MCF 10A (cell line): Measurements from ENCODE around the gene PPFIBP2. TPM values are rescaled to one million over a fixed set of nuclear protein-coding genes. Genes with fewer than 3 reads are reported as not detected.

Experiments used
- BruUV-seq: library from RNA; stranded (reverse); fragments of 400-500 nt; replicated peaks from 2 replicates; lab custom pipeline; 2021; lab: Mats Ljungman, UMichigan
- CTCF ChIA-PET: fragments of 300-600 bp; sonication (Branson Sonifier 250); formaldehyde crosslinking; extraction: SDS; loops from one replicate; lab custom pipeline; 2021; ENCODE audit warnings: antibody characterized with exemption, inconsistent platforms; lab: Yijun Ruan, JAX
- POLR2A ChIA-PET: fragments of 300-600, 350-650 bp; sonication (Branson Sonifier 250); formaldehyde crosslinking; extraction: SDS; loops from one replicate; lab custom pipeline; 2020; ENCODE audit warnings: antibody characterized with exemption, inconsistent platforms; lab: Yijun Ruan, JAX
- DNase-seq: peaks from one replicate; pipeline ENCODE4 v3.0.0-alpha.2; 2018; ENCODE audit not compliant: unreplicated experiment
- H3K27ac Mint-ChIP-seq: one replicate; pipeline ENCODE4 v1.8.0; 2022; ENCODE audit warnings: mild to moderate bottlenecking, low read depth, mixed read lengths; ENCODE audit not compliant: unreplicated experiment
- H3K27me3 Mint-ChIP-seq: one replicate; pipeline ENCODE4 v1.8.0; 2022; ENCODE audit warnings: mixed read lengths; ENCODE audit not compliant: insufficient read depth, unreplicated experiment
- H3K36me3 Mint-ChIP-seq: one replicate; pipeline ENCODE4 v1.8.0; 2022; ENCODE audit warnings: mild to moderate bottlenecking, moderate library complexity, mixed read lengths; ENCODE audit not compliant: insufficient read depth, unreplicated experiment
- H3K4me1 Mint-ChIP-seq: one replicate; pipeline ENCODE4 v1.8.0; 2022; ENCODE audit warnings: mixed read lengths; ENCODE audit not compliant: insufficient read depth, unreplicated experiment
- H3K4me3 Mint-ChIP-seq: one replicate; pipeline ENCODE4 v1.8.0; 2022; ENCODE audit warnings: mild to moderate bottlenecking, moderate library complexity, mixed read lengths; ENCODE audit not compliant: unreplicated experiment
- H3K9me3 Mint-ChIP-seq: one replicate; pipeline ENCODE4 v1.8.0; 2022; ENCODE audit warnings: mixed read lengths; ENCODE audit not compliant: unreplicated experiment
- intact Hi-C: fragments of 100-400 bp; cut with micrococcal nuclease; formaldehyde crosslinking; loops from 2 replicates; pipeline ENCODE4 v1.14.1; 2022
- total RNA-seq: library from RNA; stranded (reverse); gene quantifications from 2 replicates; pipeline ENCODE4 v1.2.3, GENCODE V29; 2022
- TF ChIP-seq, protein P1 (sequence below): fragments of 200-600 bp; IDR thresholded peaks from one replicate; pipeline ENCODE4 v1.8.0; 2022; ENCODE audit warnings: antibody characterized with exemption, mild to moderate bottlenecking; ENCODE audit not compliant: unreplicated experiment

PPFIBP2 gene
- total RNA-seq, 1 experiment from 2014 or later, result 3.5 TPM

DNA sequence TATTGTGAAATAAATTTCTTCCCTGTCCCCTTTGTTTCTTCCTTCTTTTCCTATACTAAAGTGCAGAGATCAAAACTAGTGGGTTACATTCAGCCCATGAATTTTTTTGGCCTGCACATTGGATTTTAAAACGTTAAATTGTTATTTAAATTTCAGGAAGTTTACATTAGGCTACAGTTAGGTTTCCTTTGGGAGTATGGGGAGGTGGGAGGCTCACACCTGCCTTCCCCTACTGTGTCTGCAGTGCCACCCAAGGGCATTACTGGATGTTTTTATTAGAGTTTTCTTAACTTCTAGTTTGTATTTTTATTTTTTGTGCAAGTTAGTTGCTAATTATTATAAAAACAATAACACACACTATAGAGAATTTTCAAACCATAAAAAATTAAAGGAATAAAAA, 107.8 kb downstream of the PPFIBP2 start:
- POLR2A ChIA-PET, result no interaction called here
- Mint-ChIP-seq H3K27ac (no peak overlapping the region), H3K9me3 (no peaks in the 10 kb centered on the region), H3K4me1 (no peaks in the 10 kb centered on the region), H3K4me3 (no peak overlapping the region), H3K27me3 (no peaks in the 10 kb centered on the region), H3K36me3 (no peaks in the 10 kb centered on the region)
- intact Hi-C loops, result no loop called here
- TF ChIP-seq, protein P1, sequence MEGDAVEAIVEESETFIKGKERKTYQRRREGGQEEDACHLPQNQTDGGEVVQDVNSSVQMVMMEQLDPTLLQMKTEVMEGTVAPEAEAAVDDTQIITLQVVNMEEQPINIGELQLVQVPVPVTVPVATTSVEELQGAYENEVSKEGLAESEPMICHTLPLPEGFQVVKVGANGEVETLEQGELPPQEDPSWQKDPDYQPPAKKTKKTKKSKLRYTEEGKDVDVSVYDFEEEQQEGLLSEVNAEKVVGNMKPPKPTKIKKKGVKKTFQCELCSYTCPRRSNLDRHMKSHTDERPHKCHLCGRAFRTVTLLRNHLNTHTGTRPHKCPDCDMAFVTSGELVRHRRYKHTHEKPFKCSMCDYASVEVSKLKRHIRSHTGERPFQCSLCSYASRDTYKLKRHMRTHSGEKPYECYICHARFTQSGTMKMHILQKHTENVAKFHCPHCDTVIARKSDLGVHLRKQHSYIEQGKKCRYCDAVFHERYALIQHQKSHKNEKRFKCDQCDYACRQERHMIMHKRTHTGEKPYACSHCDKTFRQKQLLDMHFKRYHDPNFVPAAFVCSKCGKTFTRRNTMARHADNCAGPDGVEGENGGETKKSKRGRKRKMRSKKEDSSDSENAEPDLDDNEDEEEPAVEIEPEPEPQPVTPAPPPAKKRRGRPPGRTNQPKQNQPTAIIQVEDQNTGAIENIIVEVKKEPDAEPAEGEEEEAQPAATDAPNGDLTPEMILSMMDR, result no peak
- DNase-seq, result no peak
- BruUV-seq, result no TSS peak
- CTCF ChIA-PET, result interaction anchor here (0.6 to 1.5 kb wide), 3 partner anchors 35 to 129 kb away, joined by 4 to 9 read pairs (median 5); no protein-coding TSS in a partner anchor

DNA sequence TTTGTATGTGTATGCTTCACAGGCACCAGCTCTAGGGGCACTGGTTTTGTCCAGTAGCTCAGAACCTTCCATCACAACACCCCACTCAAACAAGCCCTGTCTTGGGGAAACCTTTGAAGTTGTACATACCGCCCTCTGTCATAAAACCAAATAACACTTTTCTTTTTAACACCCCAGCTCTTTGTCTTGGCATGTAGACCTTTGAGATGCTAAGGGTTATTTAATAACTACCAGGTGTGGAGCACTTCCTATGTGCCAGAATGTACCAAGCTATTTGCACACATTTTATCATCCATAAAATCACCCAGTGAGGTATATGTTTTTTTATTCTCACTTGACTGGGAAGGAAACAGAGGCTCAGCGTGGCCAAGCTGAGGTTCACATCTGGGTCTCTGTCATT, 108.9 kb downstream of the PPFIBP2 start:
- DNase-seq, result no peak
- no peaks in the 10 kb centered on the region for H3K36me3 Mint-ChIP-seq
- ChIA-PET CTCF (interaction anchor here (0.8 to 1.5 kb wide), 4 partner anchors 11 to 51 kb away, joined by 3 to 13 read pairs (median 6); no protein-coding TSS in a partner anchor), POLR2A (no interaction called here)
- no peaks in the 10 kb centered on the region for H3K9me3 Mint-ChIP-seq
- no peaks in the 10 kb centered on the region for H3K27me3 Mint-ChIP-seq
- H3K27ac Mint-ChIP-seq, result no peak overlapping the region
- no TSS peak for BruUV-seq
- TF ChIP-seq, protein P1, result no peak
- H3K4me3 Mint-ChIP-seq, result no peak overlapping the region
- intact Hi-C loops, result no loop called here
- no peaks in the 10 kb centered on the region for H3K4me1 Mint-ChIP-seq

DNA sequence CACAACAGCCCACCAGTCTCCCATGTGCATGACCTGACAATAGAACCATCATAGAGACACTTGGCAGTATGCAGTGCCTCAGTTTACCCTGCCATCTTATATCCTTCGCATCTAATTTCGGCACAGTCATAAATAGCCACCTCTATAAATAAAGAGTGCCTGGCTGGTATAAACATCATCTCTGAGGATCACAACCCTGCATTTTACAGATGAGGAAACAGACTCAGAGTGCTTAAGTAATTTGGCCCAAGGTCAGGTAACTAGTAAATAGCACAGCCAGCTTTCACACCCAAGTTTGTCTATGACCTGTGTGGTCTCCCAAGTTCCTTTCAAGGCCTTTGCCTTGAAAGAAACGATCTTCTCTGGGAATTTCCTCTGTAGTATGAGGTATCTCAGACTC, 114.9 kb downstream of the PPFIBP2 start:
- TF ChIP-seq, protein P1, result no peak
- CTCF ChIA-PET, result interaction anchor here (0.5 to 3.4 kb wide), 4 partner anchors 16 to 57 kb away, joined by 3 to 17 read pairs (median 5); no protein-coding TSS in a partner anchor
- no peak overlapping the region for H3K27ac Mint-ChIP-seq
- no peak overlapping the region for H3K4me3 Mint-ChIP-seq
- no peak for DNase-seq
- no peaks in the 10 kb centered on the region for H3K9me3 Mint-ChIP-seq
- intact Hi-C loops, result no loop called here
- BruUV-seq, result no TSS peak
- peaks cover 6% of the 10 kb centered on the region for H3K36me3 Mint-ChIP-seq
- no peaks in the 10 kb centered on the region for H3K27me3 Mint-ChIP-seq
- POLR2A ChIA-PET, result no interaction called here
- no peaks in the 10 kb centered on the region for H3K4me1 Mint-ChIP-seq

DNA sequence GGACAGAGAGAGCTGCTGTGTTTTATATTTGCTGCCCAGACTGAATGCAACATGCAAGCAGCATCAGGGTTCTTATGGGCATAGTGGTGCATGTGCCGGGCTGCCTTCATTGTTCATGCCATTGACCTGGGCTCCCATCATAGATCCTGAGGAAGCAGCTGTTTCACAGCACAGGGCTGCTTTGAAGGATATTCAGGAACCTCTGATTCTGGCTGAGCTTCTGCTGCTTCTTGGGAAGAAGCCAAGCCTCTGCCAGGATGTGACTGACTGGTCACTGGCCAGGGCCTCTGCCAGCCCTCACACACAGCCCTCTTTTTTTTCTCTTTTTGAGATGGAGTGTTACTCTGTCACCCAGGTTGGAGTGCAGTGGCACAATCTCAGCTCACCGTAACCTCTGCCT, 116.2 kb downstream of the PPFIBP2 start:
- CTCF ChIA-PET, result interaction anchor here (0.8 to 3.4 kb wide), 4 partner anchors 13 to 59 kb away, joined by 3 to 17 read pairs (median 4); no protein-coding TSS in a partner anchor
- Mint-ChIP-seq H3K4me3 (no peak overlapping the region), H3K9me3 (no peaks in the 10 kb centered on the region), H3K27me3 (no peaks in the 10 kb centered on the region), H3K4me1 (no peaks in the 10 kb centered on the region), H3K27ac (no peak overlapping the region), H3K36me3 (peaks cover 6% of the 10 kb centered on the region)
- intact Hi-C loops, result no loop called here
- TF ChIP-seq, protein P1, result no peak
- DNase-seq, result no peak
- POLR2A ChIA-PET, result interaction anchor here (1.2 to 1.6 kb wide), 2 partner anchors 9 to 13 kb away, joined by 3 to 5 read pairs; no protein-coding TSS in a partner anchor
- no TSS peak for BruUV-seq
